ENCODE results near the gene ZMYND15. TPM values are rescaled to one million over a fixed set of nuclear protein-coding genes. Genes with fewer than 3 reads are reported as not detected.

The ZMYND15 gene
- polyA plus RNA-seq, 2 of the 4 experiments (the other 2 are of a cell fraction), result 0.16 to 0.19 TPM

DNA sequence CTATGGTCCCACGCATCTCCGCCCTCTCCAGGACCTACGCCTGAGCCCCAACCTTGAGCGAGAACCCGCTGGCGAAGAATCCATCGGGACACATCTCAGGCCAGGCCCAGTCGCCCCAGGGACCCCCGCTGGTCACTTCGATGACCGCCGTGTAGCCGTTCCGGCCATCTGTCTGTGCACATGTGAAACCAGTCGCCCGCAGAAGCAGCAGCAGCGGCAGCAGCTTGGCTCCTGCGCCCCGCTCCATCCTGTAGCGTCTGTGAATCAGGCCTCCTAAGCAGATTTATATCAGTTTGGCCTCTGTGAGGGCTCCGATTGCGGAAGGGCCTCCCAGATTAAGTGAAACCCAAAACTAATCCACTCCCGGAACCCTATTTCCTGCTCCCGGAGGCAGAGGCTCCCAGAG lies 46.5 kb downstream of the ZMYND15 start, which contains the start of gene VMO1:
VMO1 (minus strand) TSS at position 259 of the 406 bp plus-strand sequence; CDS start at position 247, 12 bp downstream.
- H3K4me2 ChIP-seq, result peak within 1 kb of the TSS; percentile 68
- ChIA-PET CTCF (interaction anchor here (0.8 to 9.4 kb wide), 14 partner anchors 11 to 201 kb away, joined by 3 to 271 read pairs (median 6); partner anchors contain the start of genes ARRB2, C17orf107, CHRNE and CXCL16), POLR2A (no interaction called here)
- no peak within 1 kb of the TSS for H3K4me3 ChIP-seq
- peak within 1 kb of the TSS in 1 of 2 experiments; percentile 43; a peak in 2 of 6 replicates for H3K27ac ChIP-seq
- 0 out of 2 replicates have a peak, but pooled peaks have one; percentile 3 for TF ChIP-seq POLR2A (IDR thresholded peaks at IDR 0.05; ENCODE audit: low read length)
- no peak for TF ChIP-seq BHLHE40 (IDR thresholded peaks at IDR 0.05; ENCODE audit: low read depth, low read length)
- H3K9me3 ChIP-seq, result no peaks in the 10 kb centered on the region
- DNase-seq (ENCODE audit: low read depth in 1 of 2, low spot score in 1 of 2), result no peak
- 84% methylated on average over 24 of the region's 24 CpGs for WGBS (ENCODE audit: missing lambda C conversion rate)
- no peak for FAIRE-seq
- H3K4me1 ChIP-seq, result peaks cover 26% of the 10 kb centered on the region
- no peak for ATAC-seq

GRCh38 chr17:4786516-4786915 lies 46.9 kb downstream of the ZMYND15 start:
- H3K27ac ChIP-seq, result peak overlapping the region in 1 of 2 experiments; percentile 43; a peak in 1 of 6 replicates
- H3K4me3 ChIP-seq, result no peak overlapping the region
- ATAC-seq, result no peak
- no peak overlapping the region for H3K4me2 ChIP-seq
- WGBS (ENCODE audit: missing lambda C conversion rate), result 81% methylated on average over 6 of the region's 6 CpGs
- TF ChIP-seq CHD2 (IDR thresholded peaks at IDR 0.05; ENCODE audit: low read length, partially characterized antibody), result no peak
- TF ChIP-seq PBX3 (IDR thresholded peaks at IDR 0.05), result no peak
- TF ChIP-seq EHMT2 (IDR thresholded peaks at IDR 0.05; ENCODE audit: low read depth), result no peak
- no peak for TF ChIP-seq KDM1A (IDR thresholded peaks at IDR 0.05; ENCODE audit: low read depth)
- TF ChIP-seq SREBF2 (IDR thresholded peaks at IDR 0.05), result no peak
- no peak for TF ChIP-seq CBX2 (IDR thresholded peaks at IDR 0.05; ENCODE audit: borderline replicate concordance, low read depth)
- no peak for TF ChIP-seq FOXS1 (CRISPR knock-in tag; IDR thresholded peaks at IDR 0.05)
- TF ChIP-seq NFE2L2 (conservative IDR thresholded peaks at IDR 0.05; ENCODE audit: low read length), result no peak
- no peak for TF ChIP-seq CBX8 (IDR thresholded peaks at IDR 0.05)
- TF ChIP-seq BCL3 (IDR thresholded peaks at IDR 0.05), result no peak
- no peak for TF ChIP-seq RFX5 (IDR thresholded peaks at IDR 0.05)
- no peak for TF ChIP-seq CEBPB (IDR thresholded peaks at IDR 0.05)
- TF ChIP-seq, protein P1, sequence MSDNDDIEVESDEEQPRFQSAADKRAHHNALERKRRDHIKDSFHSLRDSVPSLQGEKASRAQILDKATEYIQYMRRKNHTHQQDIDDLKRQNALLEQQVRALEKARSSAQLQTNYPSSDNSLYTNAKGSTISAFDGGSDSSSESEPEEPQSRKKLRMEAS (IDR thresholded peaks at IDR 0.05), result no peak
- TF ChIP-seq HES2 (IDR thresholded peaks at IDR 0.05), result no peak
- TF ChIP-seq E2F6 (IDR thresholded peaks at IDR 0.05; ENCODE audit: borderline replicate concordance, low read depth), result no peak
- TF ChIP-seq NPAS2 (CRISPR knock-in tag; IDR thresholded peaks at IDR 0.05; ENCODE audit: borderline replicate concordance), result no peak
- no peak for TF ChIP-seq EP300 (IDR thresholded peaks at IDR 0.05)
- TF ChIP-seq, protein P2, sequence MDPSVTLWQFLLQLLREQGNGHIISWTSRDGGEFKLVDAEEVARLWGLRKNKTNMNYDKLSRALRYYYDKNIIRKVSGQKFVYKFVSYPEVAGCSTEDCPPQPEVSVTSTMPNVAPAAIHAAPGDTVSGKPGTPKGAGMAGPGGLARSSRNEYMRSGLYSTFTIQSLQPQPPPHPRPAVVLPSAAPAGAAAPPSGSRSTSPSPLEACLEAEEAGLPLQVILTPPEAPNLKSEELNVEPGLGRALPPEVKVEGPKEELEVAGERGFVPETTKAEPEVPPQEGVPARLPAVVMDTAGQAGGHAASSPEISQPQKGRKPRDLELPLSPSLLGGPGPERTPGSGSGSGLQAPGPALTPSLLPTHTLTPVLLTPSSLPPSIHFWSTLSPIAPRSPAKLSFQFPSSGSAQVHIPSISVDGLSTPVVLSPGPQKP (IDR thresholded peaks at IDR 0.05; ENCODE audit: low read depth, low read length), result no peak
- H3K4me1 ChIP-seq, result peaks cover 27% of the 10 kb centered on the region
- ChIA-PET POLR2A (no interaction called here), CTCF (interaction anchor here (0.8 to 9.4 kb wide), 17 partner anchors 12 to 200 kb away, joined by 3 to 271 read pairs (median 5); partner anchors contain the start of genes ARRB2, C17orf107, CHRNE and CXCL16)
- H3K9me3 ChIP-seq, result no peaks in the 10 kb centered on the region
- FAIRE-seq, result peak; percentile 13
- DNase-seq (ENCODE audit: low read depth in 1 of 2, low spot score in 1 of 2), result no peak

Data from A549 (cell line).